Dermis microvascular lymphatic vessel endothelial cell (primary cell): ENCODE data around the gene SERINC3. TPM values are rescaled to one million over a fixed set of nuclear protein-coding genes. Genes with fewer than 3 reads are reported as not detected.
A peak's percentile ranks its signal among the peaks of the same experiment; 100 is the strongest.
"Not testable (repeated sequence)": the region's sequence is repeated elsewhere in the genome, so short reads cannot be mapped to it uniquely, and the experiment has no call there.

ENCODE experiments used
- DNase-seq, 2 donors: peaks; one replicate each; pipeline versions ENCODE4 v3.0.0 to v3.0.0-alpha.2; 2010; ENCODE audit warnings: low read depth in 2 of 2
- total RNA-seq: library from RNA; depleted of rRNA; stranded (reverse); fragments of >200 nt; gene quantifications from 2 replicates; pipeline ENCODE4 v1.2.1, GENCODE V29; 2014

Gene SERINC3
- total RNA-seq, 1 donor from 2014 or later = 106 TPM

DNA sequence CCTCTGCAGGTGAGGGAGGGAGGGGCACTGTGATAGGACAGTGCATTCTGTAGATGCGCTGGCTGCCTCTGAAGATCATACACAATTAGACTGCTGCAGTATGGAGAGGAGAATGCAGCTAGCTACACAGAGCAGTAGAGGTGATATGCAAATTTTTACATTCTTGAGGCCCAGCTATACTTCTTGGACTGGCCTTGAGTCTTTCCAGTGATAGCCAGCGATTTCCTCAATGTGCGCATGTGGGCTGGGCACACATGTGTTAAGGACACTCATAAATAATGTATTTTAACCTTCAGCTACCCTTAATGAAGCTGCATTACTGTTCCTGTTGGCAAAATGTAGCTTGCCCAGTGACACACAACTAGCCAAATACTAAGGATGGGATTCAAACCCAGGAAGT, 27.2 kb downstream of the SERINC3 start:
- no peak for DNase-seq

GRCh38 chr20:44494266-44494665, 27.6 kb downstream of the SERINC3 start:
- no peak for DNase-seq

DNA sequence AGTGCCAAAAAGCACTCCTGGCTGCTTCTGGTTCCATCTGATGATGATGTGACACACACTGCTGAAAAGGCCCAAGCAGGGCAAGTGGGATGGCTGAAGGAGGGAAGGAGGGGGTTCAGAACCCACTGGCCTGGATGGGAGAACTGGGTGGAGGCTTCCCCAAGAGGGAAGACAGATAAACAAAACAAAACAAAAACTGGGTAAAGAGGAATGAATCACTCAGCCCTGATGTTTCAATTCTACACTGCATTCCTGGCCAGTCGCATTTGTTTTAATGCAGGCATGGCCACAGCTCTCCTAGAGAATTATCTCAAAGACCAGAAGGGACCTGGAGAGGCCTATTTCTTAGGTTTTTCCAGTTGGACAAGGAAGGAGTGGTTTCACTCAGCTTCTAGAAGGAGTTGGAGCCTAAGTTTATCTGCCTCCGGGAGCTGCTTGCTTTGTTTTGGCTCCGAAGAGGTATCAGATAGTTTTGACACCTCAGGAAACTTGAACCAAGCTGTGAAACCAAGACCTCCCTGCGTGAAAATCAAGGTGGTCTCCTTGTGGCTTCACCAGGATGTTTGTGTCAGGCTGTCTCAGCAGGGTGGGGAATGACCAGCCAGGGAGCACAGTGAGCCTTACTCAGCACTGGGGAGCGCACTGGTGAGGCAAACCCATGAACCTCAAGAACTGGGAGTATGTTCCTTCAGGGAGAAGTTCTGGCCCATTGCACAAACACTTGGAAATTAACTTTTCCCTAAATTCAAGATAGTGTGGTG, 30.1 kb downstream of the SERINC3 start:
- DNase-seq = no peak

DNA sequence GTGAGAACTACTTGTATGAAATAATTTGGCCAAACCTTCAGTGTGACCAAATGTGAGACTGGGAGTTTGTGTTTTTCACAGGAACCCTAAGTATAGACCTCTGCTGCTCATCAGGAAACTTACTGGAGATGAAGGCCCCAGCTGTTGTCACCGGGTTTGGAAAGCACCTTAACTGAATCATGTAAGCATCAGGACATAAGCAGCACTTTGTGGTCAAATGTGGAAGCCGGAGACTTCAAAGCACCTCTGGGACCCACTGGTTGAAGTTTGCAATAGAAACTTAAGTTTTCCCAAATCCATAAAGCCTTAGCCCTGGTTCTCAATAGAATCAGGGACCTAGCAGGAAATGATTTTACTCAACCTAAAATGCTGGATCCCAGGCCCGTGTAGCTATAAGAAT, 31.9 kb downstream of the SERINC3 start:
- no peak for DNase-seq

DNA sequence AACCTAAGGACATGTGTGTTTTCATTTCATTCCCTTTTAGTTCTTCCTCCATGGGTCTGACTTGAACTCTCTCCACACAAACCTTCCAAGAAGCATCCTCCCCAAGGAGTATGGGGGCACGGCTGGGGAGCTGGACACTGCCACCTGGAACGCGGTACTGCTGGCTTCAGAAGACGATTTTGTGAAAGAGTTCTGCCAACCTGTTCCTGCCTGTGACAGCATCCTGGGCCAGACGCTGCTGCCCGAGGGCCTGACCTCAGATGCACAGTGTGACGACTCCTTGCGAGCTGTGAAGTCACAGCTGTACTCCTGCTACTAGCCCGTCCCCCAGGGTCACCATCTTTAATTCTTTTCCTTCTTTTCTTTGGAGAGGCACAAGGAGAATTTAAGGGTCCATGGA, 32.6 kb downstream of the SERINC3 start:
- no peak for DNase-seq

DNA sequence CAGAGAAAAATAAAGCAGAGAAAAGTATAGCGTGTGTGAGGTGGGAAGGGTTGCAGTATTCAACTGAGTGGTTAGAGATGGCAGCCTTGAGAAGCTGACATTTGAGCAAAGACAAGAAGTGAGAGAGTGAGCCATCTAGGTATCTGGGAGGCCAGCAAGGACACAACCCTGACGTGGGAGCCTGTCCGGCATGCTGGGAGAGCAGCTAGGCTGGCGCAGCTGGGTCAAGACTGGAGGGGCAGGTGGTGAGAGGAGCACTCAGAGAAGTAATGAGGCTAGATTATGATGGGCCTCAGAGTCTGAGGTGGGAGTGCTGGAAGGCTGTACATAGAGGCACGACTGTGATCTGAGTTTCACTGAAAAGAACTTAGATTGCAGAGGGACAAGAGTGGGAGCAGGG, 33.3 kb downstream of the SERINC3 start:
- no peak for DNase-seq

- no peak for DNase-seq
Measured at GRCh38 chr20:44485830-44486198, 36.1 kb downstream of the SERINC3 start.

DNA sequence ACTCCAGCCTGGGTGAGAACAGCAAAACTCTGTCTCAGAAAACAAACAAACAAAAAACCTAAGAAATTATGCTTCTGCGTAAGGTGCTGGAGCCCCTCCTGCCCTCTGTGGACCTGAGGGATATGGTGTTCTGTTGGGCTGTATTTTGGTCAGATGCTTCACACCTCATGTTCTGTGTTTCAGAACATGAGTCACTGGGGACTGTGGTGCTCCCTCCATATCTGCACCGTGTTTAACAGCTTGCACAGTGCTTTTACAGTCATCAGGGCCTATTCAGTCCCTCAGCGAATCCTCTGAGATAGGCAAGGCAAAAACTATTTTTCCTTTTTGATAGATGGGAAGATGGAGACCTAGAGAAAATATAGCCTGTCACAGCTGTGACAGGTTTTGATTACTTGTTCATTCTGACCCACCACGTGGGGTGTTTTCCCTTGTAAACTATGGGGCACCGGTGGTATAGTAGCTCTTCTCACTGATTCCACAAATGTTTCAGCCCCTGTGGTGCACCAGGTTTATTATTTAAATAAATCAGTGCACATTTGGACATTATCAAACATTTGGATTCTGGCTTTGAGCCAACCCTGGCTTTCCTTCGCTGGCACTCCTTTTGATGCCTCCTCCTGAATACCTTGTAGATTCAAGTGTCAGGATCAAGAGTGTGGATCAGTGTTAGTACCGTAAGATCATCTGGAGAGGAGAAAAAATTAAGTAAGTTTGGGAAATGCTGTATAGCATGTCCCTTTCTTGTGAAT, 36.6 kb downstream of the SERINC3 start:
- no peak for DNase-seq

- DNase-seq = no peak
Measured at GRCh38 chr20:44483112-44483511, 38.8 kb downstream of the SERINC3 start.

DNA sequence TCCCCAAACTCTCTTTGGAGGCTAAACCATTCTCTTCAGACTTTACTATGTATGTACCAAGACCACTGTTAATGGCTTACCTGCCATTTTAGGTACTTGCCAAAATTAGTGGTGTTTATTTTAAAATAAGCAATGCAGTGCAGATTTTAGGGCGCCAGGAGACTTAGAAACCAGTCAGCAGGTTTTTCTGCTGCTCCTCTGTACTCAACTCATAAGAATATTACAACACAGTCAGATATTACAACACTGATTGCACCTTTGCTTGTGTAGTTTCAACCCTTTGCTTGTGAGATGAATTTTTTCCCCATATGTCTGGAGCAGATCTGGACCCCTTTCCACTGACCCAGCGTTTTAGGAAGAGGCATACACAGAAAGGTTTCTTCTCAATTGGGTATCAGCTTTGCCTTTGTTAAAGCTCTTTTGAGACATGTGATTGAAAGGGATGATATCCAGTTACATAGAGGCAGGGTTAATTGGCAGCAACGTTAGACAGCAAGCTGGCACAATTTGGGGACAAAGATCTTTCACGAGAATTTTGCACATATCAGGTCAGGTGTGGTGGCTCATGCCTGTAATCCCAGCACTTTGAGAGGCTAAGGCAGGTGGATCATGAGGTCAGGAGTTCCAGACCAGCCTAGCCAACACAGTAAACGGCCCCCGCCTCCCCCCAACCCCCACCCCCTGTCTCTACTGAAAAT, 40.0 kb downstream of the SERINC3 start:
- no peak for DNase-seq

- DNase-seq = no peak
Measured at GRCh38 chr20:44480097-44480496, 41.8 kb downstream of the SERINC3 start.

- DNase-seq = no peak
Measured at GRCh38 chr20:44479643-44480042, 42.2 kb downstream of the SERINC3 start.

GRCh38 chr20:44478206-44478605, 43.7 kb downstream of the SERINC3 start:
- DNase-seq = no peak

DNA sequence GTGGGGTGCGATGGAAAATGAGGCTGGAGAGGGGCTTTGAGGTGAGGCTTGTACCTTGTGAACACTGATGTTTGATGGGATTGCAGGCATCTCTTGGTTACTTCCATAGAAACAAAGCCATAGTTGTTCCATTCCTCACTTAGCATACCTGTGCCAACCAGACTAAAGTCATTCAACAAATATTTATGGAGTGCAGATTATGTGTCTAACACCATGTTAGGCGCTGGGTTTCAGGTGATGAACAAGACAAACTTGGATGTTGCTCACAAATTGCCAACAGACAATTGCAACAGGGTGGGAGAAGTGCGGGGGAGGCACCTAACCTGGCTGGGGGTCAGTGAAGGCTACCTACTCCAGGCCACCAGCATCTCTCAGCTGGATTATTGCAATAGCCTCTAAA, 44.7 kb downstream of the SERINC3 start:
- no peak for DNase-seq

- DNase-seq = peak; percentile 69 to 86
Measured at GRCh38 chr20:44475694-44476560, 45.9 kb downstream of the SERINC3 start, which contains the start of gene TTPAL. TTPAL (plus strand) TSS chr20:44475874; CDS start chr20:44480000, 4,126 bp downstream.

- DNase-seq = no peak
Measured at GRCh38 chr20:44475372-44475693, 46.5 kb downstream of the SERINC3 start.

GRCh38 chr20:44472283-44472682, 49.6 kb downstream of the SERINC3 start:
- not testable (repeated sequence) for DNase-seq

GRCh38 chr20:44471481-44471882, 50.4 kb downstream of the SERINC3 start:
- DNase-seq = no peak

DNA sequence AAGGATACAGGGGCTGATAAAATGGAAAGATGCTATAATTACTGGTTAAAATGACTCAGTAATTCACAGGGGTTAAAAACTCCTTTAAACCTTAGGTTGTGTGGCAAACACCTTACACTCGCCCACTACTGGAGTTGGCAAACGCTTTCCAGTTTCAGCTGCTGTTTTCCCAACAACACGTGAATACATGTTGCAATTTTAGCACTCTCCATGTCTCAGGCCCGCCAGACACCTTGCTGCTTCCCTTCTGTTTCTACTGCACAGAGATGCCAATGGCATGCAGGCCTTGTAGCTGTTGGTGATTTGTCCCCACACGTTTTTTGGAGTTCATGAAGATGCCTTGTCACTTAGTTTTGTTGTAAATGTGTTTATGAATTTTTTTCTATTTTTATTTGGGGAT, 51.5 kb downstream of the SERINC3 start:
- DNase-seq = no peak

DNA sequence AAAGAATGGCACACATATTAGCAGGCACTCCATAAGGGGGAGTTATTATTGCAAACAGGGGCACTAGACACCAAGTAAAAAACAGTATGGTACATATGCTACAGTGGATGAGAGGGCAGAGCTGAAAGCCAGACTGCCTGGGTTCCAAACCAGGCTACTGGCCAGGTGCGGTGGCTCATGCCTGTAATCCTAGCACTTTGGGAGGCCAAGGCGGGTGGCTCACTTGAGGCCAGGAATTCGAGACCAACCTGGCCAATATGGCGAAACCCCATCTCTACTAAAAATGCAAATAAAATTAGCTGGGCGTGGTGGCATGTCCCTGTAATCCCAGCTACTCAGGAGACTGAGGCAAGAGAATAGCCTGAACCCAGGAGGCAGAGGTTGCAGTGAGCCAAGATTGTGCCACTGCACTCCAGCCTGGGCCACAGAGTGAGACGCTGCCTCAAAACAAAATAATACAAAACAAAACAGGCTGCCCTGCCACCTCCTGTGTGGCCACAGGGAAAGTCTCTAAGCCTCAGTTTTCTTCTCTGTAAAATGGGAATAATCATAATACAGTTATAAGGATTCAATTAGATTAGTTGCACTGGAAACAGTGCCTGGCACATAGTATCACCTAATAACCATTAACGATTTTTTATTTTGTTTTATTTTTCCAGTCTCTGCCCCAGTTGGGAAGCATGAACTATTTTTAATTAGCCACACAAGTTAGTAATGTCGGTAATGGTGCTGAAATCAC, 53.7 kb downstream of the SERINC3 start:
- no peak for DNase-seq
